GM11168 (cell line): ENCODE measurements around the gene SLC34A3.

Experiments used
- in situ Hi-C: fragments of 300-500 bp; cut with MboI; formaldehyde crosslinking; loops from one replicate; pipeline ENCODE4 v1.12.0; 2022; ENCODE audit warnings: low sequenced_read_pairs; ENCODE audit not compliant: unreplicated experiment

The SLC34A3 gene

GRCh38 chr9:137194909-137195308 is 35.8 kb upstream of the SLC34A3 start:
- in situ Hi-C loops = no loop called here

GRCh38 chr9:137195525-137196220 is 35.0 kb upstream of the SLC34A3 start:
- in situ Hi-C loops = no loop called here

GRCh38 chr9:137198051-137198901 is 32.4 kb upstream of the SLC34A3 start:
- in situ Hi-C loops = no loop called here

GRCh38 chr9:137198902-137199283 is 31.8 kb upstream of the SLC34A3 start:
- in situ Hi-C loops = no loop called here

- in situ Hi-C loops = no loop called here
These were observed 31.1 kb upstream of the SLC34A3 start for GRCh38 chr9:137199411-137200121.

GRCh38 chr9:137200311-137201204 is 30.1 kb upstream of the SLC34A3 start, which contains the start of gene TPRN:
TPRN (minus strand) TSS chr9:137200741; CDS start chr9:137200711, 30 bp downstream.
- in situ Hi-C loops = no loop called here

GRCh38 chr9:137201205-137201868 is 29.4 kb upstream of the SLC34A3 start:
- in situ Hi-C loops = no loop called here

- in situ Hi-C loops = no loop called here
These were observed 27.7 kb upstream of the SLC34A3 start for GRCh38 chr9:137202966-137203365.

- in situ Hi-C loops = no loop called here
These were observed 26.0 kb upstream of the SLC34A3 start for GRCh38 chr9:137204731-137205125.

- in situ Hi-C loops = no loop called here
These were observed 25.3 kb upstream of the SLC34A3 start, which contains the start of the genes NDOR1 and TMEM203 for GRCh38 chr9:137205126-137206069. NDOR1 (plus strand) TSS chr9:137205700; CDS start chr9:137205778, 78 bp downstream. TMEM203 (minus strand) TSS chr9:137205648; CDS start chr9:137205414, 234 bp downstream.

GRCh38 chr9:137206602-137207001 is 24.1 kb upstream of the SLC34A3 start:
- in situ Hi-C loops = no loop called here

GRCh38 chr9:137211532-137211931 is 19.2 kb upstream of the SLC34A3 start:
- in situ Hi-C loops = no loop called here

- in situ Hi-C loops = no loop called here
These were observed 18.2 kb upstream of the SLC34A3 start for GRCh38 chr9:137212520-137212919.

GRCh38 chr9:137213160-137214060 is 17.3 kb upstream of the SLC34A3 start:
- in situ Hi-C loops = no loop called here

- in situ Hi-C loops = no loop called here
These were observed 16.1 kb upstream of the SLC34A3 start for GRCh38 chr9:137214620-137215019.

- in situ Hi-C loops = no loop called here
These were observed 15.3 kb upstream of the SLC34A3 start for GRCh38 chr9:137215196-137215986.
